Activated naive CD8-positive, alpha-beta T cell treated with anti-CD3 and anti-CD28 coated beads, Interleukin-2, amount 50 U/mL, for 24 hours (primary cell): ENCODE results near the gene DOCK11.

Source experiments
- ATAC-seq: fragments of 150-1000 bp; cut with Tn5 transposase; one replicate; pipeline ENCODE4 v1.10.0; 2021
- DNase-seq: peaks from one replicate; pipeline ENCODE4 v3.0.0; 2021
- H3K27ac Mint-ChIP-seq: one replicate; pipeline ENCODE4 v1.8.0; 2021; ENCODE audit warnings: mild to moderate bottlenecking, mixed read lengths
- H3K27me3 Mint-ChIP-seq: one replicate; pipeline ENCODE4 v1.8.0; 2021; ENCODE audit warnings: mixed read lengths
- H3K36me3 Mint-ChIP-seq: one replicate; pipeline ENCODE4 v1.8.0; 2021; ENCODE audit warnings: low read depth, mixed read lengths
- H3K4me1 Mint-ChIP-seq: one replicate; pipeline ENCODE4 v1.8.0; 2021; ENCODE audit warnings: mixed read lengths
- H3K4me3 Mint-ChIP-seq: one replicate; pipeline ENCODE4 v1.8.0; 2021; ENCODE audit warnings: mild to moderate bottlenecking, moderate library complexity, mixed read lengths
- H3K9me3 Mint-ChIP-seq: one replicate; pipeline ENCODE4 v1.8.0; 2021; ENCODE audit warnings: mixed read lengths

Gene DOCK11

GRCh38 chrX:118534716-118535493, 39.3 kb downstream of the DOCK11 start:
- Mint-ChIP-seq H3K36me3 (peaks cover 9% of the 10 kb centered on the region), H3K9me3 (no peaks in the 10 kb centered on the region), H3K4me1 (peaks cover 84% of the 10 kb centered on the region), H3K27ac (peak overlapping the region; percentile 90), H3K27me3 (no peaks in the 10 kb centered on the region), H3K4me3 (peak overlapping the region; percentile 68)
- ATAC-seq (no peak), DNase-seq (no peak)

GRCh38 chrX:118536204-118536603, 40.6 kb downstream of the DOCK11 start:
- DNase-seq (no peak), ATAC-seq (peak; percentile 92)
- Mint-ChIP-seq H3K27me3 (no peaks in the 10 kb centered on the region), H3K9me3 (no peaks in the 10 kb centered on the region), H3K4me1 (peaks cover 74% of the 10 kb centered on the region), H3K27ac (peak overlapping the region; percentile 90), H3K36me3 (peaks cover 7% of the 10 kb centered on the region), H3K4me3 (peak overlapping the region; percentile 68)

- peaks cover 75% of the 10 kb centered on the region for H3K4me1 Mint-ChIP-seq
- no peak for DNase-seq
Observed at GRCh38 chrX:118536687-118537461, 41.3 kb downstream of the DOCK11 start.

GRCh38 chrX:118538386-118538785, 42.8 kb downstream of the DOCK11 start:
- DNase-seq (no peak), ATAC-seq (no peak)
- Mint-ChIP-seq H3K27ac (no peak overlapping the region), H3K36me3 (peaks cover 3% of the 10 kb centered on the region), H3K4me3 (no peak overlapping the region), H3K4me1 (peaks cover 67% of the 10 kb centered on the region), H3K9me3 (no peaks in the 10 kb centered on the region), H3K27me3 (no peaks in the 10 kb centered on the region)

More at GRCh38 chrX:118536687-118537461, 41.3 kb downstream of the DOCK11 start:
- peak overlapping the region; percentile 90 for H3K27ac Mint-ChIP-seq
- ATAC-seq, result peak; percentile 41
- H3K36me3 Mint-ChIP-seq, result peaks cover 6% of the 10 kb centered on the region
- no peaks in the 10 kb centered on the region for H3K27me3 Mint-ChIP-seq
- peak overlapping the region; percentile 68 for H3K4me3 Mint-ChIP-seq
- H3K9me3 Mint-ChIP-seq, result no peaks in the 10 kb centered on the region

- Mint-ChIP-seq H3K36me3 (peaks cover 8% of the 10 kb centered on the region), H3K9me3 (no peaks in the 10 kb centered on the region), H3K27ac (no peak overlapping the region), H3K27me3 (no peaks in the 10 kb centered on the region), H3K4me3 (no peak overlapping the region), H3K4me1 (peaks cover 49% of the 10 kb centered on the region)
- DNase-seq (no peak), ATAC-seq (no peak)
Observed at GRCh38 chrX:118540342-118540741, 44.7 kb downstream of the DOCK11 start.

GRCh38 chrX:118541482-118541881, 45.9 kb downstream of the DOCK11 start:
- Mint-ChIP-seq H3K4me3 (no peak overlapping the region), H3K4me1 (peaks cover 39% of the 10 kb centered on the region), H3K27ac (no peak overlapping the region), H3K27me3 (no peaks in the 10 kb centered on the region), H3K36me3 (peaks cover 8% of the 10 kb centered on the region), H3K9me3 (no peaks in the 10 kb centered on the region)
- ATAC-seq (no peak), DNase-seq (no peak)

- no peak overlapping the region for H3K4me3 Mint-ChIP-seq
Observed at GRCh38 chrX:118545510-118545909, 49.9 kb downstream of the DOCK11 start.

GRCh38 chrX:118548841-118549240, 53.2 kb downstream of the DOCK11 start:
- ATAC-seq, result no peak
- Mint-ChIP-seq H3K36me3 (peaks cover 15% of the 10 kb centered on the region), H3K27ac (no peak overlapping the region), H3K4me3 (no peak overlapping the region), H3K9me3 (no peaks in the 10 kb centered on the region), H3K27me3 (no peaks in the 10 kb centered on the region), H3K4me1 (peaks cover 29% of the 10 kb centered on the region)
- DNase-seq, result no peak

More at GRCh38 chrX:118545510-118545909, 49.9 kb downstream of the DOCK11 start:
- Mint-ChIP-seq H3K36me3 (peaks cover 15% of the 10 kb centered on the region), H3K27ac (no peak overlapping the region), H3K9me3 (no peaks in the 10 kb centered on the region), H3K4me1 (peaks cover 18% of the 10 kb centered on the region), H3K27me3 (no peaks in the 10 kb centered on the region)
- ATAC-seq, result no peak
- DNase-seq, result no peak

- Mint-ChIP-seq H3K4me1 (peaks cover 41% of the 10 kb centered on the region), H3K36me3 (peaks cover 16% of the 10 kb centered on the region), H3K27ac (peak overlapping the region; percentile 46), H3K4me3 (no peak overlapping the region), H3K9me3 (no peaks in the 10 kb centered on the region), H3K27me3 (no peaks in the 10 kb centered on the region)
- ATAC-seq (no peak), DNase-seq (no peak)
Observed at GRCh38 chrX:118550792-118551191, 55.2 kb downstream of the DOCK11 start.

GRCh38 chrX:118551426-118551825, 55.8 kb downstream of the DOCK11 start:
- H3K4me3 Mint-ChIP-seq, result no peak overlapping the region

GRCh38 chrX:118552121-118552900, 56.7 kb downstream of the DOCK11 start:
- Mint-ChIP-seq H3K36me3 (peaks cover 16% of the 10 kb centered on the region), H3K4me1 (peaks cover 37% of the 10 kb centered on the region), H3K27me3 (no peaks in the 10 kb centered on the region), H3K27ac (no peak overlapping the region), H3K9me3 (no peaks in the 10 kb centered on the region), H3K4me3 (no peak overlapping the region)
- DNase-seq, result no peak
- ATAC-seq, result no peak

More at GRCh38 chrX:118551426-118551825, 55.8 kb downstream of the DOCK11 start:
- no peaks in the 10 kb centered on the region for H3K27me3 Mint-ChIP-seq
- peaks cover 16% of the 10 kb centered on the region for H3K36me3 Mint-ChIP-seq
- no peak overlapping the region for H3K27ac Mint-ChIP-seq
- DNase-seq, result no peak
- no peaks in the 10 kb centered on the region for H3K9me3 Mint-ChIP-seq
- no peak for ATAC-seq
- H3K4me1 Mint-ChIP-seq, result peaks cover 40% of the 10 kb centered on the region

GRCh38 chrX:118553042-118553710, 57.6 kb downstream of the DOCK11 start:
- ATAC-seq (no peak), DNase-seq (no peak)
- no peak overlapping the region for H3K27ac Mint-ChIP-seq
- H3K9me3 Mint-ChIP-seq, result no peaks in the 10 kb centered on the region
- peaks cover 16% of the 10 kb centered on the region for H3K36me3 Mint-ChIP-seq
- peaks cover 37% of the 10 kb centered on the region for H3K4me1 Mint-ChIP-seq
- no peaks in the 10 kb centered on the region for H3K27me3 Mint-ChIP-seq
- no peak overlapping the region for H3K4me3 Mint-ChIP-seq

GRCh38 chrX:118554511-118554910, 58.9 kb downstream of the DOCK11 start:
- DNase-seq (no peak), ATAC-seq (peak; percentile 92)
- H3K27me3 Mint-ChIP-seq, result no peaks in the 10 kb centered on the region
- no peak overlapping the region for H3K4me3 Mint-ChIP-seq
- H3K4me1 Mint-ChIP-seq, result peaks cover 40% of the 10 kb centered on the region
- H3K27ac Mint-ChIP-seq, result peak overlapping the region; percentile 11
- H3K9me3 Mint-ChIP-seq, result no peaks in the 10 kb centered on the region
- peaks cover 14% of the 10 kb centered on the region for H3K36me3 Mint-ChIP-seq

- Mint-ChIP-seq H3K27me3 (no peaks in the 10 kb centered on the region), H3K9me3 (no peaks in the 10 kb centered on the region), H3K4me3 (no peak overlapping the region), H3K27ac (peak overlapping the region; percentile 22), H3K4me1 (peaks cover 22% of the 10 kb centered on the region), H3K36me3 (peaks cover 21% of the 10 kb centered on the region)
- ATAC-seq, result no peak
- DNase-seq, result no peak
Observed at GRCh38 chrX:118558926-118559325, 63.3 kb downstream of the DOCK11 start.
